CD4-positive, alpha-beta T cell (primary cell): ENCODE measurements around the gene ELMO1. TPM values are rescaled to one million over a fixed set of nuclear protein-coding genes. Genes with fewer than 3 reads are reported as not detected.

Experiments
- ATAC-seq: fragments of 200-7000 bp; cut with Tn5 transposase; one replicate; pipeline ENCODE4 v1.10.0; 2022; ENCODE audit warnings: mild to moderate bottlenecking; ENCODE audit not compliant: poor library complexity
- CTCF ChIA-PET: fragments of 350-600 bp; sonication (Branson Sonifier 250); formaldehyde crosslinking; loops from one replicate; lab custom pipeline; 2021; ENCODE audit warnings: antibody characterized with exemption, inconsistent platforms; lab: Charles Lee
- POLR2A ChIA-PET: fragments of 350-600 bp; sonication (Branson Sonifier 250); formaldehyde crosslinking; loops from one replicate; lab custom pipeline; 2021; ENCODE audit warnings: antibody characterized with exemption, inconsistent platforms; lab: Charles Lee
- DNase-seq, 14 experiments: peaks; one replicate each; pipeline ENCODE4 v3.0.0-alpha.2; 2013 to 2020; ENCODE audit warnings: mixed read lengths in 2 of 14
- H3K27ac ChIP-seq, 2 donors: one replicate each; pipeline versions ENCODE4 v1.5.1 to v1.7.0; 2013; ENCODE audit warnings: low read length in 2 of 2, low read depth in 1 of 2, mild to moderate bottlenecking in 1 of 2
- H3K27me3 ChIP-seq, 2 experiments: 1 replicate in 1 of 2; 2 replicates in 1 of 2; pipeline versions ENCODE4 v1.6.1 to v1.7.0; 2013; ENCODE audit warnings: low read length in 2 of 2, control low read depth in 1 of 2, mild to moderate bottlenecking in 1 of 2, moderate library complexity in 1 of 2; ENCODE audit not compliant: insufficient read depth in 2 of 2, control insufficient read depth in 1 of 2
- H3K36me3 ChIP-seq: one replicate; pipeline ENCODE4 v1.6.1; 2013; ENCODE audit warnings: low read length, control low read depth; ENCODE audit not compliant: insufficient read depth
- H3K4me1 ChIP-seq: one replicate; pipeline ENCODE4 v1.6.1; 2013; ENCODE audit warnings: low read length, control low read depth; ENCODE audit not compliant: insufficient read depth
- H3K4me3 ChIP-seq: one replicate; pipeline ENCODE4 v1.5.1; 2013; ENCODE audit warnings: mild to moderate bottlenecking, low read length, moderate library complexity
- H3K9me3 ChIP-seq, 2 experiments: 1 replicate in 1 of 2; 2 replicates in 1 of 2; pipeline versions ENCODE4 v1.6.1 to v1.7.0; 2013; ENCODE audit warnings: low read length in 2 of 2, mild to moderate bottlenecking in 2 of 2, control low read depth in 1 of 2, moderate library complexity in 1 of 2; ENCODE audit not compliant: control insufficient read depth in 1 of 2, insufficient read depth in 1 of 2
- H3K27ac Mint-ChIP-seq: one replicate; pipeline ENCODE4 v1.8.0; 2020; ENCODE audit warnings: mixed read lengths
- H3K27me3 Mint-ChIP-seq: one replicate; pipeline ENCODE4 v1.8.0; 2021; ENCODE audit warnings: mixed read lengths
- H3K36me3 Mint-ChIP-seq: one replicate; pipeline ENCODE4 v1.8.0; 2021; ENCODE audit warnings: low read depth, mixed read lengths
- H3K4me1 Mint-ChIP-seq: one replicate; pipeline ENCODE4 v1.8.0; 2021; ENCODE audit warnings: low read depth, mixed read lengths
- H3K4me3 Mint-ChIP-seq: one replicate; pipeline ENCODE4 v1.8.0; 2020; ENCODE audit warnings: mild to moderate bottlenecking, mixed read lengths
- H3K9me3 Mint-ChIP-seq: one replicate; pipeline ENCODE4 v1.8.0; 2020; ENCODE audit warnings: mixed read lengths
- CTCF ChIP-seq: fragments of 200-600 bp; IDR thresholded peaks from one replicate; pipeline ENCODE4 v1.8.0; 2022; ENCODE audit warnings: antibody characterized with exemption, mild to moderate bottlenecking
- intact Hi-C, 2 experiments: fragments of 100-400 bp; cut with DNase I in 1 of 2; cut with micrococcal nuclease in 1 of 2; formaldehyde crosslinking; loops; one replicate each; pipeline versions ENCODE4 v1.15.1 to v1.9.0; 2023 to 2025; cut with DNase I, micrococcal nuclease
- total RNA-seq, 174 experiments: library from RNA in 2 of 174; stranded (reverse) in 2 of 174; gene quantifications; one replicate each; pipeline ENCODE4 v1.2.3 and lab custom pipeline; 2021 to 2026

Gene ELMO1
- total RNA-seq, 2 experiments from 2014 or later = 117 to 120 TPM

GRCh38 chr7:37418381-37418780 lies 30.3 kb downstream of the ELMO1 start:
- peaks cover 63% of the 10 kb centered on the region for H3K4me1 Mint-ChIP-seq
- no peak for ATAC-seq

GRCh38 chr7:37417107-37417474 lies 31.6 kb downstream of the ELMO1 start:
- Mint-ChIP-seq H3K27me3 (no peaks in the 10 kb centered on the region), H3K4me3 (no peak overlapping the region), H3K4me1 (peaks cover 67% of the 10 kb centered on the region), H3K9me3 (peaks cover 2% of the 10 kb centered on the region), H3K27ac (peak overlapping the region; percentile 38), H3K36me3 (peaks cover 12% of the 10 kb centered on the region)
- no peak for TF ChIP-seq CTCF
- Histone ChIP-seq H3K4me1 (peaks cover 12% of the 10 kb centered on the region), H3K4me3 (no peak overlapping the region), H3K9me3 (no peaks in the 10 kb centered on the region), H3K27ac (no peak overlapping the region), H3K27me3 (no peaks in the 10 kb centered on the region), H3K36me3 (no peaks in the 10 kb centered on the region)
- ATAC-seq (no peak), DNase-seq (no peak)
- CTCF ChIA-PET = interaction anchor here (0.6 kb wide), 1 partner anchor 24 kb away, joined by 3 read pairs; no protein-coding TSS in a partner anchor
- intact Hi-C loops = no loop called here
- POLR2A ChIA-PET = interaction anchor here (1.6 kb wide), 1 partner anchor 8 kb away, joined by 7 read pairs; no protein-coding TSS in a partner anchor

More at GRCh38 chr7:37418381-37418780, 30.3 kb downstream of the ELMO1 start:
- no peaks in the 10 kb centered on the region for H3K9me3 Mint-ChIP-seq
- no peaks in the 10 kb centered on the region for H3K27me3 Mint-ChIP-seq
- H3K27me3 ChIP-seq = no peaks in the 10 kb centered on the region
- H3K27ac ChIP-seq = no peak overlapping the region
- H3K9me3 ChIP-seq = no peaks in the 10 kb centered on the region
- intact Hi-C loops = loop anchor here in 1 of 2 experiments (2.0 kb wide), 1 partner anchor 14 kb away; no protein-coding TSS in a partner anchor
- no peak overlapping the region for H3K4me3 Mint-ChIP-seq
- H3K36me3 Mint-ChIP-seq = peaks cover 12% of the 10 kb centered on the region
- no peak overlapping the region for H3K4me3 ChIP-seq
- H3K36me3 ChIP-seq = no peaks in the 10 kb centered on the region
- peaks cover 12% of the 10 kb centered on the region for H3K4me1 ChIP-seq
- no peak for DNase-seq
- CTCF ChIA-PET = interaction anchor here (1.2 kb wide), 1 partner anchor 15 kb away, joined by 3 read pairs; no protein-coding TSS in a partner anchor
- POLR2A ChIA-PET = interaction anchor here (0.9 to 1.6 kb wide), 3 partner anchors 9 to 31 kb away, joined by 3 to 7 read pairs (median 5); no protein-coding TSS in a partner anchor
- peak overlapping the region; percentile 25 for H3K27ac Mint-ChIP-seq
- no peak for TF ChIP-seq CTCF

GRCh38 chr7:37416378-37417106 lies 32.1 kb downstream of the ELMO1 start:
- Mint-ChIP-seq H3K9me3 (peaks cover 2% of the 10 kb centered on the region), H3K4me1 (peaks cover 67% of the 10 kb centered on the region), H3K27me3 (no peaks in the 10 kb centered on the region), H3K4me3 (no peak overlapping the region), H3K27ac (peak overlapping the region; percentile 38), H3K36me3 (peaks cover 12% of the 10 kb centered on the region)
- POLR2A ChIA-PET = interaction anchor here (1.6 kb wide), 1 partner anchor 7 kb away, joined by 7 read pairs; no protein-coding TSS in a partner anchor
- Histone ChIP-seq H3K9me3 (no peaks in the 10 kb centered on the region), H3K27ac (no peak overlapping the region), H3K36me3 (no peaks in the 10 kb centered on the region), H3K4me1 (peaks cover 12% of the 10 kb centered on the region), H3K4me3 (no peak overlapping the region), H3K27me3 (no peaks in the 10 kb centered on the region)
- ATAC-seq (no peak), DNase-seq (no peak)
- CTCF ChIA-PET = interaction anchor here (0.5 kb wide), 1 partner anchor 751 kb away, joined by 3 read pairs; no protein-coding TSS in a partner anchor
- intact Hi-C loops = no loop called here
- TF ChIP-seq CTCF = no peak
